NT2/D1 (cell line): ENCODE measurements around the gene SLC6A2.

Experiments used
- DNase-seq: peaks from one replicate; pipeline ENCODE4 v3.0.0-alpha.2; 2011; ENCODE audit warnings: low read depth, low spot score
- H3K27me3 ChIP-seq: 2 replicates; pipeline ENCODE4 v1.6.0; 2011; ENCODE audit warnings: mild to moderate bottlenecking; ENCODE audit not compliant: insufficient read length, insufficient read depth
- H3K36me3 ChIP-seq: 2 replicates; pipeline ENCODE4 v1.6.1; 2011; ENCODE audit warnings: mild to moderate bottlenecking, low read length, mixed read lengths; ENCODE audit not compliant: insufficient read depth, insufficient read length
- H3K4me1 ChIP-seq: 2 replicates; pipeline ENCODE4 v1.5.1; 2011; ENCODE audit not compliant: insufficient read depth, insufficient read length
- H3K4me3 ChIP-seq: 2 replicates; pipeline ENCODE4 v1.5.1; 2011; ENCODE audit warnings: low read depth; ENCODE audit not compliant: insufficient read length
- H3K9ac ChIP-seq: 2 replicates; pipeline ENCODE4 v1.6.0; 2011; ENCODE audit warnings: low read depth; ENCODE audit not compliant: insufficient read length
- H3K9me3 ChIP-seq: 2 replicates; pipeline ENCODE4 v1.5.1; 2011; ENCODE audit warnings: mild to moderate bottlenecking, low read length; ENCODE audit not compliant: insufficient read depth
- SUZ12 ChIP-seq: IDR thresholded peaks from 2 replicates; pipeline ENCODE4 v1.6.1; 2011; ENCODE audit not compliant: insufficient read length, insufficient read depth; ENCODE audit errors: extremely low read depth
- YY1 ChIP-seq: IDR thresholded peaks from 2 replicates; pipeline ENCODE4 v1.6.1; 2011; ENCODE audit not compliant: insufficient read length, insufficient read depth
- ZNF274 ChIP-seq: IDR thresholded peaks from 2 replicates; pipeline ENCODE4 v1.6.1; 2011; ENCODE audit warnings: mild to moderate bottlenecking, low read depth, low read length

The SLC6A2 gene

DNA sequence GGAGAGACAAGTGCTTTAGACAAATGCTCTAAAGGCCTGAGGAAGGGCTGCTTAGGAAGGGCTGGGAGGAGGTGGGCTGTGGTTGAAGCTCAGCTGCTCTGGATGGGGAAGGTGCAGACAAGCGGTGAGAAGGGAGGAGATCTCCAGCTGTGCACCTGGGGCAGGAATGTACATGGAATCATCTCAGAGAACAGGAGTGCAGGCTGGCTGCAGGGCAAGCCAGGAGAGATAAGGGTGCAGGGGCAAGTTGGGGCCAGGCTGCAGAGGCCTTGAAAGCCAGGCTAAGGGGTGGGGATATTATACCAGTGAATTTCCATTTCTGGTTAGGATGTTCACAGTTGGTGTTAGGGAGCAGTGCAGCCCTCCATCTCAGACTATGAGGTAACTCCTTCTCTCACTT lies 4.2 kb downstream of the SLC6A2 start:
- peaks cover 5% of the 10 kb centered on the region; the same call in 1 of the 2 replicates for H3K9me3 ChIP-seq
- peaks cover 12% of the 10 kb centered on the region for H3K4me1 ChIP-seq
- DNase-seq = no peak
- peak overlapping the region; percentile 7 for H3K9ac ChIP-seq
- H3K36me3 ChIP-seq = no peaks in the 10 kb centered on the region
- TF ChIP-seq SUZ12 = no peak
- no peak for TF ChIP-seq YY1
- no peak for TF ChIP-seq ZNF274
- H3K27me3 ChIP-seq = peaks cover 46% of the 10 kb centered on the region
- H3K4me3 ChIP-seq = no peak overlapping the region

DNA sequence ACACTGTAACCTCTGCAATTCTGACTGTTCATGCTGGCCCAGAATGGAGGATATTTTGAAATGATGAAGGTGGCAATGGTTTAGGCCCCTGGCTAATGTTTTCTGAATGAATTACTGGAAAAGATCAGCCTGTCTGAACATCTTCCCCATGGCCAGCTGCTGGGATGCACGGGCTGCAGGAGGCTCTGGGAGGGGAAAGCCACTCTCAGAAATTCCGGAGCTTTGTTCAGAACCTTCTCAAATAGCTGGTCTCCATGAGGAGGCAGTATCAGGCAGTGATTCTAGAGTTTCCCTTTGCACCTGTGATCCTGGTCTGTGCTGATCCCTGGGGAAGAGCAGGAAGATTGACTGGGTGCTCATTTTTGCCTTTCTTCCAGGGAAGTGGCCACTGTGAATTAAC lies 5.0 kb downstream of the SLC6A2 start:
- Histone ChIP-seq H3K9me3 (peaks cover 5% of the 10 kb centered on the region; the same call in 1 of the 2 replicates), H3K4me3 (no peak overlapping the region), H3K9ac (no peak overlapping the region), H3K27me3 (peaks cover 38% of the 10 kb centered on the region), H3K36me3 (no peaks in the 10 kb centered on the region), H3K4me1 (peaks cover 12% of the 10 kb centered on the region)
- no peak for DNase-seq
- TF ChIP-seq SUZ12 (no peak), YY1 (no peak), ZNF274 (no peak)

DNA sequence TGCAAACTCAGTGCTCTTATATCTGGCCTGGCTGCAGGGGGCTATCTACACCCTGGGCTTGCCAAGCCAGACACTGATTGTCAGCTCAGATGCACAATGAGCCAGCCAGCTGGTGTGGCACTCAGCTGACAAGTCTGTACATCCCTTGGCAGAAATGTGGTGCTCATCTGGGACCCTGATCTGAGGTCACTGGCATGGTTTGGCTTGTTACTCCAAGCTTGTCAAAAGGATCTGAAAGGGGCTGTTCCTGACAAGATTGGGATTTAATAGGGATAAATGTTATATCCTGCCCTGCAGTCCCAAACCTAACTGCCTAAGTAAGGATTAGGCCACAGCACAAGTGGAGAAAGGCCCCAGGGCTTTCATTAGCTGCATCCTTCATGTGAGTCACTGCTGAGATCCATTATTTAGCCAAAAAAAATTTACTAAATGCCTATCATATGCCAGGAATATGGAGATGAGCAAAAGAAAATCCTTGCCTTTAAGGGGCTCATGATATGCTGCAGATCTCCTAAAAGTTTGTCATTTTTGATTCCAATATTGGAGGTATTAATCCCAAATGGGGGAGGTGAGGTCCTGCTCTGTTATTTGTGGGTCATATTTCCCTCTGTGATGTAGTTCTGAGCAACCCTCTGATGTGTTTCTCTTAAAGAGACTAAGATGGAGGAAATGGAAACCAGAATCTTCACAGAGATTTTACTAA lies 6.3 kb downstream of the SLC6A2 start:
- no peak for DNase-seq
- peaks cover 5% of the 10 kb centered on the region; the same call in 1 of the 2 replicates for H3K9me3 ChIP-seq
- H3K4me3 ChIP-seq = no peak overlapping the region
- H3K36me3 ChIP-seq = no peaks in the 10 kb centered on the region
- TF ChIP-seq ZNF274 = no peak
- TF ChIP-seq SUZ12 = no peak
- no peak for TF ChIP-seq YY1
- peaks cover 26% of the 10 kb centered on the region for H3K27me3 ChIP-seq
- no peak overlapping the region for H3K9ac ChIP-seq
- H3K4me1 ChIP-seq = peaks cover 12% of the 10 kb centered on the region

DNA sequence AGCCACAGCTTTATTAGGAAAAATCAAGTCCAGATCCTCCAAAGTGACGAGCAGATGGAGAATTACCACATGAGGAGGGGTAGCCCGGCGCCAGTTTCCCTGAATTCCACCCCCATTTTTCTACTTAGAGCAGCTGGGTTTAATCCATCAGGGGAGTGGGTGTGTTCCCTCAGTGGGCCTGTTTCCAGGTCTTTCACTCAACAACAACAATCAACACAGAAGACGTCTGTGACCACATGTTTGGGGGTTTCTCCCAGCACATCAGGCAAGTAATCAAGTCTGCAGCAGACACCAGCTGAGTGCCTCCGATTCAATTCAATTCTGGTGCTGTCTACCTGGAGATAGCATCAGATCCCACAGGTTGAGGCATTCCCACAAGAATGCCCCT lies 6.8 kb downstream of the SLC6A2 start:
- DNase-seq = no peak
- peaks cover 20% of the 10 kb centered on the region for H3K27me3 ChIP-seq

DNA sequence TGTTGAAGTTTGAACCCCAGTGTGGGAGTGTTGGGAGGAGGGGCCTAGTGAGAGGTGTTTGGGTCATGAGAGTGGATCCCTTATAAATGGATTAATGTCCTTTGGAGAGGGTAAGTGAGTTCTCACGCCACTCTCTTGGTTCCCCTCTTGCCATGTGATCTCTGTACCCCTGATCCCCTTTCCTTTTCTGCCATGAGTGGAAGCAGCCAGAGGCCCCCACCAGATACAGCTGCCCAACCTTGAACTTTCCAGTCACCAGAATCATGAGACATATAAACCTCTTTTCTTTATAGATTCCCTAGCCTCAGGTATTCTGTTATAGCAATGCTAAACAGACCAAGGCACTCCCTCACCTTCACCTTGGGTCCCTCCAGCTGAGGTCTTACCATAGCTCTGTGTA lies 7.4 kb downstream of the SLC6A2 start:
- Histone ChIP-seq H3K9me3 (peaks cover 5% of the 10 kb centered on the region; the same call in 1 of the 2 replicates), H3K9ac (no peak overlapping the region), H3K4me3 (no peak overlapping the region), H3K4me1 (peaks cover 12% of the 10 kb centered on the region), H3K36me3 (no peaks in the 10 kb centered on the region), H3K27me3 (peaks cover 15% of the 10 kb centered on the region)
- TF ChIP-seq ZNF274 (no peak), YY1 (no peak), SUZ12 (no peak)
- DNase-seq = no peak

More for the DNA sequence above, 6.8 kb downstream of the SLC6A2 start:
- Histone ChIP-seq H3K4me1 (peaks cover 12% of the 10 kb centered on the region), H3K9me3 (peaks cover 5% of the 10 kb centered on the region; the same call in 1 of the 2 replicates), H3K4me3 (no peak overlapping the region), H3K36me3 (no peaks in the 10 kb centered on the region), H3K9ac (no peak overlapping the region)
- TF ChIP-seq ZNF274 (no peak), SUZ12 (no peak), YY1 (no peak)

DNA sequence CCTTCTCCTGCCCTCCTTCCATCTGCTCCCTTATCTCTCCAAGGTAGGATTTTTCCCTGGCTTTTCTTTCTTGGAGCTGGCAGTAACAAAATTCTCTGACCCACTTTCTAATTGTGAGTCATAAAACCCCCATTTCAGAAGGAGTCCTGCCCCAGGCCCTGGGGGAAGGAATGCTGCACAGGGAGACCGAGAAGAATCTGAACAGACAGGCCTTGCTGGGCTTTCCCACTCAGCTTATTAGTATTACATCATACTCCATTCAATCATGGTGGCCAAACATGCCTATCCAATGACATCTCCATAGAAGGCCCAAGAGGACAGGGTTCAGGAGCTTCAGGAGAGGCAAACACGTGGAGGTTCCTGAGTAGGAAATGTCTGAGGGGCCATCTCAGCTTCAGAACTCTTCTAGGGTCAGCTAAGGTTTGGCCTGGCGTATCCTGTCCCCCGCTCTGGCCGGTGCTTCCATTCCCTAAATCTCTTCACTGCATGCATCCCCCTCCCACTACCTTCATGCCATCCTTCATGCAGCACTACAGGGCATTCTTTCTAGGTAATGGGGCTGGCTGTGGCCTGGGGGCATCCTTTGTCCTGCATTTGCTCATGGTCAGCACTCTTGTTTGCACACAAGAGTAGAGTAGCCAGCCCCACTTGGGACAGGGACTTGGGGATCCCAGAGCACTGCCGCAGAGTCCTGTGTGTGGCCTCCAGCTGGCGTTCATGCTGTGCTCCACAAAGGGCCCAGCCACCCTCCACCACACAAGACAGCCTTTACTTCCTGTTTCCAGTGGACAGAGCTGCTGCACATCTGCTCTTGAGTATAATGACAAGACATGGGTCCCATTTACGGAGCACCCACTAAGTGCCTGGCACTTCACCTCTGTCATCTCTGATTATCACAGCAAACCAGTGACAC lies 8.2 kb downstream of the SLC6A2 start:
- H3K36me3 ChIP-seq = no peaks in the 10 kb centered on the region
- no peak for DNase-seq
- no peak overlapping the region for H3K9ac ChIP-seq
- peaks cover 7% of the 10 kb centered on the region for H3K27me3 ChIP-seq
- no peak overlapping the region for H3K4me3 ChIP-seq
- TF ChIP-seq SUZ12 = no peak
- H3K4me1 ChIP-seq = peaks cover 12% of the 10 kb centered on the region
- peaks cover 5% of the 10 kb centered on the region; the same call in 1 of the 2 replicates for H3K9me3 ChIP-seq

DNA sequence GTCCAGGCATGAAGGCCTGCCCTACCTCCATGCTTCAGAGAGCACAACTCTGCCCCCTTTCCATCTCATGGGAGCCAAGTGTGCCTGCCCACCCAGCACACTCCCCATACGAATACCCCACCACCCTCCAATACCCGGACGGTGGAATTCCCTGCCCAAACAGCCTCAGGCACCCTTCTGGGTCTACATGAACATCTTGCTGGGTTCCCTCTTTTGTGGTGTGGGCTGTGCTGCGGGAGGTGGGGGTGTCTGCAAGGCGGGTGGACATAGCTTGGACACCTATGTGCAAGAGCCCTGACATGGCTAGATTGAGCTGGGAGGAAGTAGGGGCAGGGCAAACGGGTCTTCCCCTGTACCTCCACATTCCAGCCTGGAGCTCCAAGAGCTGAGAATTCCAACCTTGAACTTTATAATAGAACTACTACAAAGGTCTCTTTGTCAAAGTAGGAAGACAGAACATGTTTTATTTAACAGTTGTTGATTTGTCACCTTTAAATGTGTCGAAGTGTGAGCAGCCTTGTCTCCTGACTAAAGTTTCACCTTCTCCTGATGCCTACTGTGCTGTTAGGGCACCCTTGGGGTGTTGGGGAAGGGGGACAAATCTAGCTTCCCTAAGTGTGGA lies 9.1 kb downstream of the SLC6A2 start:
- H3K4me3 ChIP-seq = no peak overlapping the region
- peaks cover 5% of the 10 kb centered on the region; the same call in 1 of the 2 replicates for H3K9me3 ChIP-seq
- no peak for DNase-seq
- peaks cover 10% of the 10 kb centered on the region for H3K4me1 ChIP-seq
- no peak for TF ChIP-seq ZNF274
- no peak for TF ChIP-seq YY1
- no peak for TF ChIP-seq SUZ12
- peaks cover 4% of the 10 kb centered on the region for H3K27me3 ChIP-seq
- H3K36me3 ChIP-seq = no peaks in the 10 kb centered on the region
- no peak overlapping the region for H3K9ac ChIP-seq
